ENCODE measurements around the gene SLC39A8.
"Not testable (repeated sequence)": the region's sequence is repeated elsewhere in the genome, so short reads cannot be mapped to it uniquely, and the experiment has no call there.

The SLC39A8 gene

GRCh38 chr4:102344954-102345794 is at the start of gene SLC39A8:
TSS of gene SLC39A8 (minus strand) at chr4:102345482. CDS start at chr4:102344662, 820 bp downstream.
- DNase-seq (ENCODE audit: low spot score) = peak; percentile 75

GRCh38 chr4:102392033-102392744 is 46.9 kb upstream of the SLC39A8 start:
- no peak for DNase-seq (ENCODE audit: low spot score)

GRCh38 chr4:102390438-102390837 is 45.2 kb upstream of the SLC39A8 start:
- DNase-seq (ENCODE audit: low spot score) = no peak

GRCh38 chr4:102388611-102389010 is 43.3 kb upstream of the SLC39A8 start:
- DNase-seq (ENCODE audit: low spot score) = no peak

GRCh38 chr4:102387552-102388150 is 42.4 kb upstream of the SLC39A8 start:
- no peak for DNase-seq (ENCODE audit: low spot score)

- DNase-seq (ENCODE audit: low spot score) = no peak
Observed at GRCh38 chr4:102386966-102387365, 41.7 kb upstream of the SLC39A8 start.

GRCh38 chr4:102380253-102380652 is 35.0 kb upstream of the SLC39A8 start:
- not testable (repeated sequence) for DNase-seq (ENCODE audit: low spot score)

- no peak for DNase-seq (ENCODE audit: low spot score)
Observed at GRCh38 chr4:102362922-102363432, 17.7 kb upstream of the SLC39A8 start.

- DNase-seq (ENCODE audit: low spot score) = no peak
Observed at GRCh38 chr4:102358128-102358527, 12.8 kb upstream of the SLC39A8 start.

- DNase-seq (ENCODE audit: low spot score) = not testable (repeated sequence)
Observed at GRCh38 chr4:102357637-102358036, 12.4 kb upstream of the SLC39A8 start.

GRCh38 chr4:102356562-102357202 is 11.4 kb upstream of the SLC39A8 start:
- no peak for DNase-seq (ENCODE audit: low spot score)

GRCh38 chr4:102355748-102356147 is 10.5 kb upstream of the SLC39A8 start:
- DNase-seq (ENCODE audit: low spot score) = no peak

- no peak for DNase-seq (ENCODE audit: low spot score)
Observed at GRCh38 chr4:102354671-102355454, 9.6 kb upstream of the SLC39A8 start.

- no peak for DNase-seq (ENCODE audit: low spot score)
Observed at GRCh38 chr4:102352781-102353180, 7.5 kb upstream of the SLC39A8 start.

GRCh38 chr4:102350634-102351033 is 5.4 kb upstream of the SLC39A8 start:
- no peak for DNase-seq (ENCODE audit: low spot score)

- DNase-seq (ENCODE audit: low spot score) = no peak
Observed at GRCh38 chr4:102348701-102349100, 3.4 kb upstream of the SLC39A8 start.

- DNase-seq (ENCODE audit: low spot score) = no peak
Observed at GRCh38 chr4:102345795-102346100, 466 bp upstream of the SLC39A8 start.

GRCh38 chr4:102344520-102344953 is 745 bp downstream of the SLC39A8 start:
- peak; percentile 61 for DNase-seq (ENCODE audit: low spot score)

GRCh38 chr4:102343964-102344519 is 1.2 kb downstream of the SLC39A8 start:
- DNase-seq (ENCODE audit: low spot score) = peak; percentile 78

GRCh38 chr4:102342404-102343074 is 2.7 kb downstream of the SLC39A8 start:
- DNase-seq (ENCODE audit: low spot score) = peak; percentile 59
